Suprapubic skin (tissue), 3 donors: Measurements from ENCODE around the gene ARFGEF3.

ENCODE experiments used
- POLR2AphosphoS5 ChIP-seq, 3 donors: sonication (generic); formaldehyde crosslinking; IDR thresholded peaks; one replicate each; pipeline ENCODE4 v1.6.1; 2017; ENCODE audit warnings: antibody characterized with exemption in 3 of 3
- TF ChIP-seq, protein P1 (sequence below), 2 donors: fragments of 200-600 bp in 1 of 2; fragments of 450-650 bp in 1 of 2; sonication (generic) in 1 of 2; IDR thresholded peaks; one replicate each; pipeline ENCODE4 v1.5.1; 2016 to 2019; ENCODE audit warnings: antibody characterized with exemption in 2 of 2, mild to moderate bottlenecking in 1 of 2, moderate library complexity in 1 of 2

GRCh38 chr6:138248878-138249277, 87.1 kb downstream of the ARFGEF3 start:
- TF ChIP-seq, protein P1, sequence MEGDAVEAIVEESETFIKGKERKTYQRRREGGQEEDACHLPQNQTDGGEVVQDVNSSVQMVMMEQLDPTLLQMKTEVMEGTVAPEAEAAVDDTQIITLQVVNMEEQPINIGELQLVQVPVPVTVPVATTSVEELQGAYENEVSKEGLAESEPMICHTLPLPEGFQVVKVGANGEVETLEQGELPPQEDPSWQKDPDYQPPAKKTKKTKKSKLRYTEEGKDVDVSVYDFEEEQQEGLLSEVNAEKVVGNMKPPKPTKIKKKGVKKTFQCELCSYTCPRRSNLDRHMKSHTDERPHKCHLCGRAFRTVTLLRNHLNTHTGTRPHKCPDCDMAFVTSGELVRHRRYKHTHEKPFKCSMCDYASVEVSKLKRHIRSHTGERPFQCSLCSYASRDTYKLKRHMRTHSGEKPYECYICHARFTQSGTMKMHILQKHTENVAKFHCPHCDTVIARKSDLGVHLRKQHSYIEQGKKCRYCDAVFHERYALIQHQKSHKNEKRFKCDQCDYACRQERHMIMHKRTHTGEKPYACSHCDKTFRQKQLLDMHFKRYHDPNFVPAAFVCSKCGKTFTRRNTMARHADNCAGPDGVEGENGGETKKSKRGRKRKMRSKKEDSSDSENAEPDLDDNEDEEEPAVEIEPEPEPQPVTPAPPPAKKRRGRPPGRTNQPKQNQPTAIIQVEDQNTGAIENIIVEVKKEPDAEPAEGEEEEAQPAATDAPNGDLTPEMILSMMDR (IDR thresholded peaks at IDR 0.05), result no peak
- no peak for TF ChIP-seq POLR2AphosphoS5 (IDR thresholded peaks at IDR 0.05)
